DMS79 (cell line): ENCODE data around the gene LCLAT1.

ENCODE experiments used
- DNase-seq: peaks from one replicate; lab custom pipeline; 2025; lab: John Stamatoyannopoulos, UW

LCLAT1 gene

GRCh38 chr2:30675758-30676157 lies 228.7 kb downstream of the LCLAT1 start:
- DNase-seq, result no peak

GRCh38 chr2:30677231-30677630 lies 230.2 kb downstream of the LCLAT1 start:
- no peak for DNase-seq

GRCh38 chr2:30677861-30678385 lies 230.9 kb downstream of the LCLAT1 start:
- no peak for DNase-seq

GRCh38 chr2:30678410-30679137 lies 231.5 kb downstream of the LCLAT1 start:
- no peak for DNase-seq

- no peak for DNase-seq
Observed at GRCh38 chr2:30679426-30680088, 232.5 kb downstream of the LCLAT1 start.

GRCh38 chr2:30680121-30680520 lies 233.1 kb downstream of the LCLAT1 start:
- DNase-seq, result no peak

- no peak for DNase-seq
Observed at GRCh38 chr2:30681022-30681421, 234.0 kb downstream of the LCLAT1 start.

- DNase-seq, result no peak
Observed at GRCh38 chr2:30683236-30683956, 236.3 kb downstream of the LCLAT1 start.

GRCh38 chr2:30684026-30684425 lies 237.0 kb downstream of the LCLAT1 start:
- no peak for DNase-seq

GRCh38 chr2:30684516-30684915 lies 237.5 kb downstream of the LCLAT1 start:
- no peak for DNase-seq

- no peak for DNase-seq
Observed at GRCh38 chr2:30684996-30685395, 237.9 kb downstream of the LCLAT1 start.

GRCh38 chr2:30686000-30686399 lies 239.0 kb downstream of the LCLAT1 start:
- peak; percentile 91 for DNase-seq

GRCh38 chr2:30686669-30687068 lies 239.6 kb downstream of the LCLAT1 start:
- DNase-seq, result peak; percentile 56

- DNase-seq, result no peak
Observed at GRCh38 chr2:30688956-30689401, 241.9 kb downstream of the LCLAT1 start.

- no peak for DNase-seq
Observed at GRCh38 chr2:30689496-30690125, 242.6 kb downstream of the LCLAT1 start.

GRCh38 chr2:30690126-30690561 lies 243.1 kb downstream of the LCLAT1 start:
- no peak for DNase-seq

GRCh38 chr2:30691091-30691947 lies 244.3 kb downstream of the LCLAT1 start:
- no peak for DNase-seq

GRCh38 chr2:30691948-30692828 lies 245.1 kb downstream of the LCLAT1 start:
- DNase-seq, result no peak

- no peak for DNase-seq
Observed at GRCh38 chr2:30692829-30693275, 245.8 kb downstream of the LCLAT1 start.
